Neuron (in vitro differentiated cells): ENCODE data around the gene ANAPC2.

Experiments
- H2AFZ ChIP-seq: one replicate; pipeline ENCODE4 v1.6.1; 2013; ENCODE audit warnings: low read depth, mild to moderate bottlenecking, inconsistent platforms, low read length, moderate library complexity
- H3K27me3 ChIP-seq: one replicate; pipeline ENCODE4 v1.6.1; 2013; ENCODE audit warnings: low read length; ENCODE audit not compliant: insufficient read depth
- H3K36me3 ChIP-seq: one replicate; pipeline ENCODE4 v1.6.1; 2013; ENCODE audit warnings: low read length; ENCODE audit not compliant: insufficient read depth
- H3K4me1 ChIP-seq: one replicate; pipeline ENCODE4 v1.6.1; 2013; ENCODE audit warnings: low read length; ENCODE audit not compliant: insufficient read depth
- H3K4me3 ChIP-seq: 2 replicates; pipeline ENCODE4 v1.5.1; 2013; ENCODE audit warnings: mild to moderate bottlenecking, low read length, moderate library complexity
- H3K9me3 ChIP-seq: one replicate; pipeline ENCODE4 v1.6.1; 2013; ENCODE audit warnings: low read length

The ANAPC2 gene

GRCh38 chr9:137199411-137200121 is 11.2 kb upstream of the ANAPC2 start:
- peaks cover 42% of the 10 kb centered on the region for H3K4me1 ChIP-seq
- H3K27me3 ChIP-seq = no peaks in the 10 kb centered on the region
- H3K4me3 ChIP-seq = peak overlapping the region; percentile 39
- no peaks in the 10 kb centered on the region for H3K9me3 ChIP-seq
- no peaks in the 10 kb centered on the region for H3K36me3 ChIP-seq
- no peak overlapping the region for H2AFZ ChIP-seq

DNA sequence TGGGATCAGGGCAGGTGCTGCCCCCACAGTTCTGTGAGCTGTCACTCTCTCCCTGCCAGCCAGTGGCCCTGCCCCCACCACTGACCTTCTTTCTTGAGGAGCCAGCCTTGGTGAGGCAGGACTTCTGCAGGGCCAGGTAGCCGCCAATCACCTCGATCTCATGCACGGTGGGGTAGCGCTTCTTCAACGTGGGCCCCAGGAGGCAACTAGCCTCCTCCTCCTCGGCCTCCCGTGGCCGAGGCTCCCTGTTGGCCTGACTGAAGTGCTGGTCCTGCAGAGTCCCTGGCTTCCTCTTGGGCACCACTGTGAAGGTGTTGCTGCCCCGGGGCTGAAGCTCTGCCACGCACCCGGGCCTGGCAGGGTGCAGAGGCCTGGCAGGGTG is 10.5 kb upstream of the ANAPC2 start:
- H3K36me3 ChIP-seq = no peaks in the 10 kb centered on the region
- H3K4me1 ChIP-seq = peaks cover 41% of the 10 kb centered on the region
- H3K4me3 ChIP-seq = no peak overlapping the region
- no peak overlapping the region for H2AFZ ChIP-seq
- H3K27me3 ChIP-seq = no peaks in the 10 kb centered on the region
- no peaks in the 10 kb centered on the region for H3K9me3 ChIP-seq

GRCh38 chr9:137198051-137198901 is 9.9 kb upstream of the ANAPC2 start:
- no peak overlapping the region for H3K4me3 ChIP-seq

DNA sequence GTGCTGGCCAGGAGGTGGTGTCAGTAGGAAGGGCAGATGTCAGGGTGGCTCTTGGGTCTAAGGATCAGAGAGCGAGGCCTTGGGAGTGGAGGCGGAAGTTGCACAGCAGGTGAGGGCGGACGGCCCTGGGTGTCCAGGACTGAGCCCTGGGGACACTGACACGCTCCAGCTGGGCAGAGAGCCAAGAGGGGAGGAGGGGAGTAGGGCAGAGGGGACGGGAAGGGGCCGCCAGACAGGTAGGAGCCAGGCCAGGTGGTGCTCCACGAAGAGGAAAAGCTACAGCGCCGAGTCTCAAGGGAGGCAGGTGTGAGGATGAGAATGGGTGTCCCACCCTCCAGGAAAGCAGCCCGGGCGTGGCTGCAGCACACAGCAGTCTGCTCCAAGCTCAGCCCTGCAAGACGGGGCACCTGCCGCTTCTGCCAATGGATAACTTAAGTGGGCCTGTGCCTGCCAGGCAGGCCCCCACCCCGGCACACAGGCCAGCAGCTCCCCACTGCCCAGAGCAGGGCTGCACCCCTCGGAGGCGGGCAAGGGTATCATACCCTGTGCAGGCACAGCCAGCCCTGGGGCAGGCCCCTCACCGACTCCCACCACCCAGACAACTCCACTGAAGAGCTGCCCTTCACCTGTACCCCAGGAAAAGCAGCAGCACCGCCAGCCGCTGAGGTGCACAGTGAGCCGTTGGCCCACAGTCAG is 7.3 kb upstream of the ANAPC2 start:
- peaks cover 24% of the 10 kb centered on the region for H3K4me1 ChIP-seq
- H2AFZ ChIP-seq = no peak overlapping the region
- no peaks in the 10 kb centered on the region for H3K27me3 ChIP-seq
- H3K36me3 ChIP-seq = peaks cover 15% of the 10 kb centered on the region
- H3K4me3 ChIP-seq = no peak overlapping the region
- no peaks in the 10 kb centered on the region for H3K9me3 ChIP-seq

More at GRCh38 chr9:137198051-137198901, 9.9 kb upstream of the ANAPC2 start:
- no peak overlapping the region for H2AFZ ChIP-seq
- H3K36me3 ChIP-seq = no peaks in the 10 kb centered on the region
- peaks cover 40% of the 10 kb centered on the region for H3K4me1 ChIP-seq
- H3K27me3 ChIP-seq = no peaks in the 10 kb centered on the region
- no peaks in the 10 kb centered on the region for H3K9me3 ChIP-seq

DNA sequence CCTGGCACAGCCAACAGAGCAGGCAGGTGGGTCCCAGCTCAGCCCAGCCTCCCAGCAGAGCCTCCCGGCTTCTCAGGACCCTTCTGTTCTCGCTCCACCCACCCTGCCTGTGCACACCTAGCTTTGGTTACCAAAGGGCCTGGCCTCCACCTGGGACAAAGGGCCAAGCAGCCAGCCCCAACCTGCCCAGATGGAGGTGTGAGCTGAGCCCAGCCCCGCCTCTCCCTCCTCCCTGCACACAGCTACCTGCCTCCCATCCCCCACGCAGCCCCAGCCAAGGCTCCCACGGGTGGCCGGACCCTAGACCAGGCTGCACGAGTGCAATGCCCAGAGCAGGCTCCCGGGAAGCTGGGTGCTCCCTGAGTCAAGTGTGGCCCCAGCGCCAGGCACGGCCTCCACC is 6.5 kb upstream of the ANAPC2 start:
- no peak overlapping the region for H3K4me3 ChIP-seq
- H3K4me1 ChIP-seq = peaks cover 27% of the 10 kb centered on the region
- peaks cover 15% of the 10 kb centered on the region for H3K36me3 ChIP-seq
- no peak overlapping the region for H2AFZ ChIP-seq
- H3K27me3 ChIP-seq = no peaks in the 10 kb centered on the region
- H3K9me3 ChIP-seq = no peaks in the 10 kb centered on the region

DNA sequence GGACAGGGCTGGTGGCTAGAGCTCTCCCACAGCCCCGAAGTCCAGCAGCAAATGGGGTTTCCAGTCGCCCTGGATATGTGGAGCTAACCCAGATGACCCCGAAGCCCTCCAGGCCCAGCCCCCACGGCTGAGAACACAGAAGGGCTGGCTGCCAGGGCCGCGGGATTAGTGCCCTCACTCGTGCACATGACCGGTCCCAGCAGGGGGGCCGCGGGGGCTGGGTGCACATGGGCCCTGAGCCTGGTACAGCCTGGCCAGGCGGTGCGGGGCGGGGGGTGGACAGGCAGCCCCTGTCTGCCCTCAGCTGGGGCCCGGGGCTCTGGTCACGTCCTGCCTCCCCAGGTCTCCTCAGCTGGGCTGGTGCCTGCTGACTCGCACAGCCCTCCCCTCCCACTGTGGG is 6.0 kb upstream of the ANAPC2 start:
- Histone ChIP-seq H2AFZ (no peak overlapping the region), H3K9me3 (no peaks in the 10 kb centered on the region), H3K4me3 (no peak overlapping the region), H3K27me3 (no peaks in the 10 kb centered on the region), H3K36me3 (peaks cover 15% of the 10 kb centered on the region), H3K4me1 (peaks cover 29% of the 10 kb centered on the region)

- no peak overlapping the region for H3K4me3 ChIP-seq
- H3K27me3 ChIP-seq = no peaks in the 10 kb centered on the region
- peaks cover 15% of the 10 kb centered on the region for H3K36me3 ChIP-seq
- H3K4me1 ChIP-seq = peaks cover 27% of the 10 kb centered on the region
- no peak overlapping the region for H2AFZ ChIP-seq
- no peaks in the 10 kb centered on the region for H3K9me3 ChIP-seq
Observed at GRCh38 chr9:137193771-137194170, 5.4 kb upstream of the ANAPC2 start.

DNA sequence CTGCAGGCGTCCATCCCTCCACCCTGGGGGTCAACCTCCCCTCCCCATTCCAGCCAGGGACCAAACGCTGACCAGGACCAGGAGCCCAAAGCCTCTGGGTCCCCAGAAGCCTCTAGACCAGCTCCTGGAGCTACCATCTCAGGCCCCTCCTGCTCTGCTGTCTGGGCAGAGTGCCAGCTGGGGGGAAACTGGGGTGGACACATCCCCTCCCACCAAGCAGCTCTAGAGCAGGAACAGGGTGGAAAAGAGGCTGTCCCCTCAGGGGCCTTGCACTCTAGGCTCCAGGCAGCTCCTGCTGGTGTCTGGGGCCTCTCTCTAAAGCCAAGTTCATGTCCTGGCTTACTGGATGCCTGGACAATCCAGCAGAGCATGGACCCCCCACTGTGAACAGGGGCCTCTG is 4.5 kb upstream of the ANAPC2 start:
- H3K27me3 ChIP-seq = no peaks in the 10 kb centered on the region
- no peaks in the 10 kb centered on the region for H3K9me3 ChIP-seq
- H3K4me3 ChIP-seq = no peak overlapping the region
- H3K36me3 ChIP-seq = peaks cover 15% of the 10 kb centered on the region
- H3K4me1 ChIP-seq = peaks cover 24% of the 10 kb centered on the region
- H2AFZ ChIP-seq = no peak overlapping the region

DNA sequence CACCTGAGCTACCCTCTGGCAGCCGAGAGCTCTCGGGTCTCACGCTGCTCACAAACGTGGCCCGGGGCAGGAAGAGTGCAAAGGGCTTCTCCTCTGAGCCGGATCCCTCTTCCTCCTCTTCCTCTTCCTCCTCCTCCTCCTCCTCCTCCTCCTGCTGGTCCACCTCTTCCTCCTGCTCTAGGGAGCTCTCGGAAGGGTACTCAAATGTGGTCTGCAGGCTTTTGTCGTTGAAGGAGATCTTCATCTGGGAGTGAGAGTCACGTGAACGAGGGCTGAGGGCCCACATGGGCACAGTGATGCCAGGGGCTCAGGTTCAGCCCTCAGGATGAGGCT is 4.1 kb upstream of the ANAPC2 start:
- peaks cover 28% of the 10 kb centered on the region for H3K4me1 ChIP-seq
- H3K9me3 ChIP-seq = no peaks in the 10 kb centered on the region
- no peak overlapping the region for H2AFZ ChIP-seq
- H3K27me3 ChIP-seq = no peaks in the 10 kb centered on the region
- H3K4me3 ChIP-seq = no peak overlapping the region
- H3K36me3 ChIP-seq = peaks cover 15% of the 10 kb centered on the region

- Histone ChIP-seq H3K36me3 (peaks cover 15% of the 10 kb centered on the region), H2AFZ (no peak overlapping the region)
Observed at GRCh38 chr9:137191691-137192447, 3.5 kb upstream of the ANAPC2 start.

DNA sequence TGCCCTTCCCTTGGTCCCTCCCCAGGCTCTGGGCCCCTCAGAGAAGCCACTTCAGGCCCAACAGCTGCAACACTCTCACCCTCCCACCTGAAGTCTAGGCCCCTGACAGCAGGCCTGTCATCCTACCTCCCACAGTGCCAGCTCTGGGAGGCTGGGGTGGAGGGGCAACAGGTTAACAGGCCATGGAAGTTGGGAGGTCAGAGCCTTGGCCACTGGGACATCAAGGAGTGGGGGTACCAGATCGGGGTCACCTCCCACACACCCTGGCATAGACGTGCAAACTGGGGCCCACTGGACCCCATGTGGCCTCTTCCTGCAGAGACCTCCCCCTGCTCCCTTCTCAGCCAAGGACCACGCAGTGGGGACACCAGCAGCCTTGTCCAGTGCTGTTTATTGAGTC is 2.9 kb upstream of the ANAPC2 start:
- H3K9me3 ChIP-seq = no peaks in the 10 kb centered on the region
- no peak overlapping the region for H2AFZ ChIP-seq
- peaks cover 40% of the 10 kb centered on the region for H3K4me1 ChIP-seq
- H3K27me3 ChIP-seq = no peaks in the 10 kb centered on the region
- H3K36me3 ChIP-seq = peaks cover 15% of the 10 kb centered on the region
- no peak overlapping the region for H3K4me3 ChIP-seq

More at GRCh38 chr9:137191691-137192447, 3.5 kb upstream of the ANAPC2 start:
- Histone ChIP-seq H3K4me3 (no peak overlapping the region), H3K27me3 (no peaks in the 10 kb centered on the region), H3K4me1 (peaks cover 34% of the 10 kb centered on the region), H3K9me3 (no peaks in the 10 kb centered on the region)

- H3K4me1 ChIP-seq = peaks cover 41% of the 10 kb centered on the region
Observed at GRCh38 chr9:137190315-137190856, 2.0 kb upstream of the ANAPC2 start.

More at GRCh38 chr9:137190315-137190856, 2.0 kb upstream of the ANAPC2 start:
- H2AFZ ChIP-seq = no peak overlapping the region
- peaks cover 17% of the 10 kb centered on the region for H3K36me3 ChIP-seq
- no peaks in the 10 kb centered on the region for H3K27me3 ChIP-seq
- no peak overlapping the region for H3K4me3 ChIP-seq
- H3K9me3 ChIP-seq = no peaks in the 10 kb centered on the region
